Ovary (tissue), 9 donors: ENCODE measurements around the gene ZNF775. TPM values are rescaled to one million over a fixed set of nuclear protein-coding genes. Genes with fewer than 3 reads are reported as not detected.

Experiments used
- DNase-seq, 5 donors: peaks; one replicate each; pipeline ENCODE4 v3.0.0-alpha.2; 2019 to 2020
- H3K27ac ChIP-seq, 2 donors: fragments of 200-600 bp; one replicate each; pipeline versions ENCODE4 v1.5.1 to v1.8.0; 2019 to 2022
- H3K27me3 ChIP-seq: fragments of 200-600 bp; one replicate; pipeline ENCODE4 v1.8.0; 2022
- H3K36me3 ChIP-seq: fragments of 200-600 bp; sonication (generic); one replicate; pipeline ENCODE4 v1.5.1; 2019
- H3K4me1 ChIP-seq: one replicate; pipeline ENCODE4 v1.8.1; 2013; ENCODE audit warnings: mild to moderate bottlenecking, moderate library complexity; ENCODE audit not compliant: insufficient read depth
- H3K4me3 ChIP-seq: fragments of 200-600 bp; sonication (generic); one replicate; pipeline ENCODE4 v1.5.1; 2017
- H3K9me3 ChIP-seq, 2 donors: fragments of 200-600 bp in 1 of 2; sonication (generic) in 1 of 2; one replicate each; pipeline versions ENCODE4 v1.5.1 to v1.8.1; 2013 to 2019; ENCODE audit warnings: mild to moderate bottlenecking in 1 of 2, moderate library complexity in 1 of 2
- CTCF ChIP-seq, 3 donors: fragments of 450-650 bp in 2 of 3; fragments of 200-600 bp in 1 of 3; IDR thresholded peaks; one replicate each; pipeline versions ENCODE4 v1.5.1 to v1.8.0; 2016 to 2022; ENCODE audit warnings: antibody characterized with exemption in 3 of 3, mild to moderate bottlenecking in 1 of 3
- EP300 ChIP-seq: sonication (generic); formaldehyde crosslinking; IDR thresholded peaks from one replicate; pipeline ENCODE4 v1.6.1; 2017; ENCODE audit warnings: antibody characterized with exemption
- POLR2A ChIP-seq: fragments of 450-650 bp; IDR thresholded peaks from one replicate; pipeline ENCODE4 v1.6.1; 2017; ENCODE audit warnings: antibody characterized with exemption, mild to moderate bottlenecking, moderate library complexity
- WGBS, 3 donors: extraction: QIAGEN DNeasy Blood & Tissue Kit in 1 of 3; methylation state at CpG; one replicate each; pipeline versions ENCODE4 v1.1.5 to v1.1.7; 2013 to 2017; 5-methylcytosine and 5-hydroxymethylcytosine counted together
- intact Hi-C, 4 donors: fragments of 100-400 bp; cut with DNase I; formaldehyde crosslinking; loops; one replicate each; pipeline versions ENCODE4 v1.11.0 to v1.15.1; 2022 to 2023
- polyA plus RNA-seq, 2 donors: library from polyadenylated mRNA; stranded (reverse); fragments of 200-250 nt in 1 of 2; fragments of 350-450 nt in 1 of 2; fragmentation: Illumina TruSeq in 1 of 2; extraction: RNeasy Lipid Tissue Mini Kit (QIAGEN cat#74804) in 1 of 2; gene quantifications; one replicate each; pipeline ENCODE4 v1.2.3, GENCODE V29; 2013 to 2014
- total RNA-seq, 7 donors: library from RNA; depleted of rRNA in 2 of 7; stranded (reverse); fragments of >200 nt in 2 of 7; fragmentation: NEBNext Ultra II Directional in 3 of 7; extraction: Animal tissue kit (Norgen Biotek cat#: 25700) in 3 of 7; gene quantifications; one replicate each; pipeline versions ENCODE4 v1.1.0 to v1.2.4, GENCODE V29; 2016 to 2023
- donor health status: DM: no; HTN: no; CAD: no; lungs with moderate emphysema.
- donor health status: DM: no; HTN: no; CAD: no.
- donor health status: Bipolar disorder and iron deficiency.
- donor health status: DM: yes; HTN: yes; CAD: no.
- donor health status: DM: no; HTN: no; CAD: no.
- donor health status: DM: yes; HTN: yes; CAD: no.

ZNF775 gene
- total and polyA plus RNA-seq, 9 donors: 0.28 to 13.9 (median 10.9) TPM

GRCh38 chr7:150388709-150389531 is 9.8 kb downstream of the ZNF775 start:
- H3K27ac ChIP-seq: peak overlapping the region in 1 of 2 donors; percentile 81

GRCh38 chr7:150389532-150389816 is 10.3 kb downstream of the ZNF775 start:
- H3K4me1 ChIP-seq: peaks cover 8% of the 10 kb centered on the region
- H3K9me3 ChIP-seq: no peaks in the 10 kb centered on the region
- DNase-seq: peak in 2 of 5 donors; percentile 17 to 24
- no peak overlapping the region for H3K4me3 ChIP-seq
- 74 to 80% (median 77%) methylated on average over 5 of the region's 5 CpGs for WGBS, 3 donors
- no peaks in the 10 kb centered on the region for H3K36me3 ChIP-seq
- H3K27me3 ChIP-seq: no peaks in the 10 kb centered on the region
- H3K27ac ChIP-seq: peak overlapping the region in 1 of 2 donors; percentile 81
- intact Hi-C loops: no loop called here
- TF ChIP-seq CTCF (IDR thresholded peaks at IDR 0.05): no peak
- no peak for TF ChIP-seq EP300
- TF ChIP-seq POLR2A: no peak

More at GRCh38 chr7:150388709-150389531, 9.8 kb downstream of the ZNF775 start:
- peak; percentile 78 to 85 (median 81) for DNase-seq
- TF ChIP-seq POLR2A (no peak), CTCF (IDR thresholded peaks at IDR 0.05) (peak; percentile 44 to 70 (median 50))
- Histone ChIP-seq H3K9me3 (no peaks in the 10 kb centered on the region), H3K36me3 (no peaks in the 10 kb centered on the region), H3K4me3 (no peak overlapping the region), H3K4me1 (peaks cover 11% of the 10 kb centered on the region), H3K27me3 (no peaks in the 10 kb centered on the region)
- 57 to 60% (median 59%) methylated on average over 20 of the region's 20 CpGs for WGBS, 3 donors
- intact Hi-C loops: no loop called here

GRCh38 chr7:150390205-150390604 is 11.1 kb downstream of the ZNF775 start:
- TF ChIP-seq EP300 (no peak), CTCF (IDR thresholded peaks at IDR 0.05) (no peak), POLR2A (no peak)
- H3K27ac ChIP-seq: no peak overlapping the region
- intact Hi-C loops: no loop called here
- no peaks in the 10 kb centered on the region for H3K27me3 ChIP-seq
- H3K4me3 ChIP-seq: no peak overlapping the region
- peaks cover 8% of the 10 kb centered on the region for H3K4me1 ChIP-seq
- 96 to 97% (median 97%) methylated on average over 7 of the region's 7 CpGs for WGBS, 3 donors
- H3K36me3 ChIP-seq: no peaks in the 10 kb centered on the region
- H3K9me3 ChIP-seq: no peaks in the 10 kb centered on the region
- DNase-seq: peak in 1 of 5 donors; percentile 31

- 55 to 67% (median 55%) methylated on average over 3 of the region's 3 CpGs for WGBS, 3 donors
- H3K9me3 ChIP-seq: no peaks in the 10 kb centered on the region
- TF ChIP-seq EP300 (no peak), POLR2A (no peak)
- no peak overlapping the region for H3K4me3 ChIP-seq
- no peak overlapping the region for H3K27ac ChIP-seq
- H3K4me1 ChIP-seq: peaks cover 12% of the 10 kb centered on the region
- DNase-seq: no peak
- H3K36me3 ChIP-seq: no peaks in the 10 kb centered on the region
- H3K27me3 ChIP-seq: no peaks in the 10 kb centered on the region
- intact Hi-C loops: no loop called here
Observed at GRCh38 chr7:150393325-150393724, 14.2 kb downstream of the ZNF775 start.

GRCh38 chr7:150396426-150396825 is 17.3 kb downstream of the ZNF775 start:
- Histone ChIP-seq H3K27me3 (no peaks in the 10 kb centered on the region), H3K9me3 (no peaks in the 10 kb centered on the region), H3K4me3 (no peak overlapping the region), H3K27ac (peak overlapping the region in 1 of 2 donors; percentile 40), H3K4me1 (peaks cover 4% of the 10 kb centered on the region), H3K36me3 (no peaks in the 10 kb centered on the region)
- TF ChIP-seq POLR2A (no peak), EP300 (no peak), CTCF (IDR thresholded peaks at IDR 0.05) (no peak)
- 72 to 90% (median 82%) methylated on average over 17 to 20 of the region's 20 CpGs for WGBS, 3 donors
- DNase-seq: peak in 3 of 5 donors; percentile 35 to 42 (median 39)
- intact Hi-C loops: loop anchor here in 1 of 4 donors (5.0 kb wide), 1 partner anchor 679 kb away; no protein-coding TSS in a partner anchor
